ENCODE measurements around the gene ZNF573.
"Not testable (repeated sequence)": the region's sequence is repeated elsewhere in the genome, so short reads cannot be mapped to it uniquely, and the experiment has no call there.

Gene ZNF573

GRCh38 chr19:37779127-37780005 is at the start of gene ZNF573:
Gene ZNF573 (minus strand): TSS chr19:37779586. CDS start chr19:37773729, 5,857 bp downstream.
- peak; percentile 52 to 81 for DNase-seq

DNA sequence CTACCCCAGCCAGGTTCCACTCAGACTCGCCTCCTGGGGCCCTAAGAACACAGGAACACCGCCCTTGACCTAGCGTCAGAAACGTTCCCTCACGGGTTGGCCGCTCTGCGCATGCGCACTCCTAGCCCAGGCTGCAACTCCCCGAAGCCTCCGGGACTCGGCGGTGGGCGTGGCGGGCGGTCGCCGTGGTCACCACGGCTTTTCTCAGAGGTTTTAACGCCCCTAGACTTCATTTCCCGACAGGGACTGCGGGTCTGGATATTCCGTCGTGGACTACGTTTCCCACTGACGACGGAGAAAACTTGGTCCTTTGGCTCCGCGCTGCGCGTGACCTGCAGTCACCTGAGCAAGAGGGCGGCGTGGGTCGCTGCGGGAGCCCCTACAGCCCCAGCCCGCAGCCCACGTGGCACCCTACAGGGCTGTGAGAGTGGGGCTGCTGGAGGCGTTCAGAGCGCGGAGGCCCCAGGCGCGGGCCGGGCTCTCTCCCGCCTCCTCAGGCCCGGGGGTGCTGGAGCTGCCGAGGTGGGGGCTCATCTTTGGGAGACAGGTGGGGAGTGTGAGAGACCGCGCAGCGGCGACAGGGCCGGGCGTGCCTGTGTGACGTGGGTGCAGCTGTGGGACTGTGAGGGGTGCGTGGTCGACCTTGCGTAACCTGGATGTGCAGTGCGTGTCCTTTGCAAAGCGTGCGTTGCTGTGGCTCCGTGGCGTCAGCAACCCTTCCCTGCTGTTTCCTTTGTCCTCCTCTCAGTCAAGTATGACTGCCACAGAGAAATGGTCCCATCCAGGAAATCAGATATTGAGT is 38.0 kb upstream of the ZNF573 start:
- peak in 1 of 2 donors; percentile 0 for DNase-seq

GRCh38 chr19:37815611-37816010 is 36.2 kb upstream of the ZNF573 start:
- not testable (repeated sequence) for DNase-seq

DNA sequence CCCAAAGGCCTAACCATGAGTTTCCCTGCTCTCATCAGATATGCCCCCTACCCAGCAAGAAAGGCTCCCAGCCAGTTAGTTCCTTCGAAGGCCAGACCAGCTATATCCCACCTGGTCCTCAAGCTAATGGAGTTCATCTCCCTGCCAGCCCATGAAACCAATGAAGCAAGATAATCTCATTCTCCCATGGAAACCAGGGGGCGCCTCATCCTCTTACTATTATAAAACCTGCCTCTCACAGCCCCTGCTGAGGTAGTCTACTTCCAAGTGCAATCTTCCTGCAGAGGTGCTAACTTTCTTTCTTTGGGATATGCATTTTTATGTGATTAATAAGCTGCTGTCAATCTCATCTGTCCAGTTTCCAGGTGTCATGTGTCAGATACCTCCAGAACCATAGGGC is 34.0 kb upstream of the ZNF573 start:
- no peak for DNase-seq

GRCh38 chr19:37809366-37809765 is 30.0 kb upstream of the ZNF573 start:
- DNase-seq, result no peak

- DNase-seq, result no peak
These were observed 24.0 kb upstream of the ZNF573 start for GRCh38 chr19:37803249-37803840.

DNA sequence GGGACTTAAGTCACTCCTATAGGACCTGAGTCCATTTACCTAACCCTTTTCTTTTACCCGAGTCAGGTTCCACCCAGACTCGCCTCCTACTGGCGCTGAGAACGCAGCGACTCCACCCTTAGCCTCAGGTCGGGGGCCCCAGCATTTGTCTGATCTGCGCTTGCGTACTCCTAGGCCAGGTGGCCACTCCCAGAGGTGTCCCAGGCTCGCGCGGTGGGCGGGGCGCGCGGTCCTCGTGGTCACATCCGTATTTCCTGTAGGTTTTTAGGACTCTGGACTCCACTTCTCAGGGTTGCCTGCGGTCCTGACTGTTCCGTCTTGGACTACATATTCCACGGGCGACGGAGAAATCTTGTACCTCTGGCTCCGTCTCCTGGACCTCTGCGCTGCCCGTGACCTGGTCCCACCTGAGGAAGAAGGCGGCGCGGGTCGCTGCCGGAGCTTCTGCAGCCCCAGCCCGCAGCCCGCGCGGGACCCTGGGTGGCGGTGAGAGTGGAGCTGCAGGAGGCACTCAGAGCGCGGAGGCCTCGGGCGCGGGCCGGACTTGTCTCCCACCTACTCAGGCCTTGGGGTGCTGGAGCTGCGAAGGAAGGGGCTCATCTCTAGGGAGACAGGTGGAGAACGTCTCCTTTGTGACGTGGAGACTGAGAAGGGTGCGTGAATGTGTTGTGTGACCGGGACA is 11.0 kb upstream of the ZNF573 start:
- no peak for DNase-seq

GRCh38 chr19:37778613-37779126 is 716 bp downstream of the ZNF573 start:
- DNase-seq, result no peak

DNA sequence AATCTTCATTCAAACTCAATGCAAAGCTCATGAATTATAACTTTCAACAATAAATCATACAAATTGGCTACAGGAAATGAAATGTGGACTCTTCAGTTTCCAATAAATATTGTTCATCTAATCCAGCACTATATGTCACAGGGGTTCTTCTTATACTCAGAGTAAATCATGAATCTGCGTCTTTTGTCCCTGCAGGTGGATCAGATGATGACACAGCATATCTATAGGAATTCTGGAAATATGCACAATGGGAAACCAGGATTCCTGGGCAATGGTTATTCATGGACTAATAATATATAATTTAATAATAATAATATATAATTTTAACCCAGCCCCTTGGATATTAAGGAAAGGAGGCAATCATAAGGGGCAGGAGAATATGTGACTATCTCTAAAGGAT is 8.4 kb downstream of the ZNF573 start:
- DNase-seq, result no peak

- DNase-seq, result no peak
These were observed 15.9 kb downstream of the ZNF573 start for GRCh38 chr19:37763488-37763887.

DNA sequence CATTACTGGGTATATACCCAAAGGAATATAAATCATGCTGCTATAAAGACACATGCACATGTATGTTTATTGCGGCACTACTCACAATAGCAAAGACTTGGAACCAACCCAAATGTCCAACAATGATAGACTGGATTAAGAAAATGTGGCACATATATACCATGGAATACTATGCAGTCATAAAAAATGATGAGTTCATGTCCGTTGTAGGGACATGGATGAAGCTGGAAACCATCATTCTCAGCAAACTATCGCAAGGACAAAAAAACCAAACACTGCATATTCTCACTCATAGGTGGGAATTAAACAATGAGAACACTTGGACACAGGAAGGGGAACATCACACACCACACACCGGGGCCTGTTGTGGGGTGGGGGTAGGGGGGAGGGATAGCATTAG is 21.7 kb downstream of the ZNF573 start:
- not testable (repeated sequence) for DNase-seq

GRCh38 chr19:37738371-37738770 is 41.0 kb downstream of the ZNF573 start:
- DNase-seq, result no peak

DNA sequence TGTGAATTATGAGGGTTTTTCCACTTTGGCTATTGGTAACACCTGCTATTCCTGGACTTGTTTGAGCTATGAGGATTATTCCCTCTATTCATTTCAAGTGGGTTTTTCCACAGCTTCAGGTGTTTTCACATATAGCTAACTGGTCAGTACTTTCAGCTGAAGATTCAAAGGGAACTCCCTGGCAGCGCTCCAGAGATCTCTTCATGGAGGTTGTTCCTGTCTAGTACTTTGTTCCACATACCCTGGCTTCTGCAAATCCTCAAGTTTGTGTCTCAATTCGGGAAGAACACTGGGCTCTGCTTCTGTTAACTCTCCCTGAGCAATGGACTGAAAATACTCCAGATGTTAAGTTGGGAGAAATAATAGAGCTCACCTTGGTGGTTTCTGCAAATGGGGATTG is 54.2 kb downstream of the ZNF573 start:
- no peak for DNase-seq

DNA sequence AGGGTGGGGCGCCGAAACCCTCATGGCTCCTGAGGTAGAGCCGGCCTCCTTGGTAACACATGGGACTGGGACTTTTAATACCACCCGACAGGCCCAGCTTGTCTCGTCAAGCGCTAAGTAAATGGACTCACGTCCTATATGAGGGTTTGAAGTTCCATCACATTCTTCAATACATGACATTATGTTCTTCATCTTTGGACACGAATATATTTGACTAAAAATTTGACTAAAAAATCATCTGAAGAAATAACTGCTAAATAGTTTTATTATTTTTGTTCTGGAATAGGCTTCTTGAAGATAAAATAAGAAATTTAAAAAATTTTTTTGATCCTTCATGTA is 59.5 kb downstream of the ZNF573 start:
- no peak for DNase-seq

GRCh38 chr19:37719111-37719926 is 60.1 kb downstream of the ZNF573 start, which contains the start of gene ZNF607:
Gene ZNF607 (minus strand): TSS chr19:37719761. CDS start chr19:37711618, 8,143 bp downstream.
- DNase-seq, result peak; percentile 49 to 84

GRCh38 chr19:37718304-37718703 is 61.1 kb downstream of the ZNF573 start:
- DNase-seq, result no peak

DNA sequence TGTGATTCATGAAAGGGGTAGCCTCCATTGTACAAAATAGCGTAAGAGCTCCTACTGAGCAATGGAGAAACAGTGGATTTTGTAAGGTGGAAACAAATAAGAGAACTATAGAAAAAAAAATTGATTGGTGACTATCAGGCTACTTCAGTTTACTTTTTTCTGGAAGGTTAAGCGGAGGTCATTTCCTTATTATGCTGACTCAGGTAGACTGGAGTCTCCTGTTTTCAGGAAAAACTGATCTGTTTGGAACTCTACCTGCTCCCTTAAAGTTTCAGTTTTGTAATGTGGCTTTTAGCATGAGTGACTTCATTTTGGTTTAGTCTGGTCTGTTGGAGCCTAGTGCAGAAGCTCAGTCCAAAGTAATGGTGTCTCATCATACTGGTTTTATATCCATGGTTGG is 63.2 kb downstream of the ZNF573 start:
- no peak for DNase-seq

- no peak for DNase-seq
These were observed 73.3 kb downstream of the ZNF573 start for GRCh38 chr19:37706052-37706605.

DNA sequence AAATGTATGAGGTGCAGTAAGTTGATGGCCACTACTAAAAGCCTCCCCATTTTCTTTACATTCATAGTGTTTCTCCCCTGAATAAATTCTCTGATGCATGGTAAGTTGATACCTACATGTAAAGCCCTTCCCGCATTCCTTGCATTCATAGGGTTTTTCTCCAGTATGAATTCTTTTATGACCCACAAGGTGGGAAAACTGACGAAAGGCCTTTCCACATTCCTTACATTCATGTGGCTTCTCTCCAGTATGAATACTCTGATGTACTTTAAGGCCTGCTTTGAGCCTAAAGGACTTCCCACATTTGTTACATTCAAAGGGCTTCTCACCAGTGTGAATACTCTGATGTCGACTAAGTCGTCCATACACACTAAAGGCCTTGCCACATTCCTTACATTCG is 80.3 kb downstream of the ZNF573 start:
- no peak for DNase-seq

- DNase-seq, result no peak
These were observed 81.2 kb downstream of the ZNF573 start for GRCh38 chr19:37698216-37698615.

DNA sequence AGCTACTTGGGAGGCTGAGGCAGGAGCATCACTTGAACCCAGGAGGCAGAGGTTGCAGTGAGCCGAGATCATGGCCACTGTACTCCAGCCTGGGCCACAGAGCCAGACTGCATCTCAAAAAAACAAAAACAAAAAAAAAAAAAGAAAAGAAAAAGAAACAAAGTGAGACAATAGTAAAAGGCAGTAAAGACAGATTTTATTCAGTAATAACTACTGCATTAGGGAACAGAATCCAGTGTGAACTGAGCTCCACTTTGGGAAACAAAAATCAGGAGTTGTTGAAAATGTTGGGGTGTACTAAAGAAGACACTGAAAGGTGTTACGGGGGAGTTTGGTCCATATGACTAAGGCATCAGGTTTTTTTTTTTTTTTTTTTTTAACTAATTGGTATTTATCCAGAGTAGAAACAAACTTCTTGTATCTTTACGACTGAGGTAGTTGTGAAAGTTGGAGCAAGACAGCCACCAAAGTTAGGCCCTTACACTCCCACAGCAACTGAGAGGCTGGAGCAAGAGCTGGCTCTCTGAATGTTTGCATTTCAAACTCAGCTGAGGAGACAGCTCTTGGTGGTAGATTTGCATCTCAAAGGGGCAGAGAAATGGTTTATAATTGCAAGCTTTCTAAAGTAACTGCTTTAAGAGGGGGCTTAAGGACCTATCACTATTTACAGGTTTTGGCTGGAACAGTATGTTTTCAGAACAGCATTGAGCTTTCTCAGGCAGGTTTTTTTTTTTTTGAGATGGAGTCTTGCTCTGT is 84.1 kb downstream of the ZNF573 start:
- DNase-seq, result no peak
